Germinal center (tissue), 1 donor: ENCODE data around the gene PIBF1.
"Not testable (repeated sequence)": the region's sequence is repeated elsewhere in the genome, so short reads cannot be mapped to it uniquely, and the experiment has no call there.

Source experiments
- DNase-seq: peaks from one replicate; pipeline ENCODE4 v3.0.0; 2012; ENCODE audit warnings: mixed read lengths, low spot score

PIBF1 gene

GRCh38 chr13:72920097-72920496, 138.2 kb downstream of the PIBF1 start:
- no peak for DNase-seq

- DNase-seq = no peak
Measured at GRCh38 chr13:72931311-72931710, 149.4 kb downstream of the PIBF1 start.

- DNase-seq = no peak
Measured at GRCh38 chr13:72932250-72932649, 150.3 kb downstream of the PIBF1 start.

- not testable (repeated sequence) for DNase-seq
Measured at GRCh38 chr13:72946267-72946666, 164.3 kb downstream of the PIBF1 start.

GRCh38 chr13:72952529-72953141, 170.7 kb downstream of the PIBF1 start:
- no peak for DNase-seq

GRCh38 chr13:72953391-72953965, 171.5 kb downstream of the PIBF1 start:
- DNase-seq = no peak

GRCh38 chr13:72959643-72960042, 177.7 kb downstream of the PIBF1 start:
- DNase-seq = no peak

- no peak for DNase-seq
Measured at GRCh38 chr13:72960114-72960513, 178.2 kb downstream of the PIBF1 start.

GRCh38 chr13:72960541-72960940, 178.6 kb downstream of the PIBF1 start:
- DNase-seq = no peak

GRCh38 chr13:72963762-72964161, 181.8 kb downstream of the PIBF1 start:
- peak; percentile 2 for DNase-seq

GRCh38 chr13:72970301-72970880, 188.5 kb downstream of the PIBF1 start:
- no peak for DNase-seq

GRCh38 chr13:72970956-72971355, 189.0 kb downstream of the PIBF1 start:
- no peak for DNase-seq

GRCh38 chr13:72973234-72973633, 191.3 kb downstream of the PIBF1 start:
- no peak for DNase-seq

- DNase-seq = no peak
Measured at GRCh38 chr13:72983085-72983768, 201.3 kb downstream of the PIBF1 start.

- DNase-seq = no peak
Measured at GRCh38 chr13:72985610-72986009, 203.7 kb downstream of the PIBF1 start.

GRCh38 chr13:72986197-72986596, 204.3 kb downstream of the PIBF1 start:
- DNase-seq = no peak

- DNase-seq = no peak
Measured at GRCh38 chr13:72990953-72991352, 209.0 kb downstream of the PIBF1 start.

- DNase-seq = no peak
Measured at GRCh38 chr13:72998012-72998411, 216.1 kb downstream of the PIBF1 start.

- no peak for DNase-seq
Measured at GRCh38 chr13:73000027-73000674, 218.2 kb downstream of the PIBF1 start.

GRCh38 chr13:73001971-73002370, 220.0 kb downstream of the PIBF1 start:
- no peak for DNase-seq

GRCh38 chr13:73011751-73012150, 229.8 kb downstream of the PIBF1 start:
- DNase-seq = no peak

- DNase-seq = no peak
Measured at GRCh38 chr13:73015805-73016204, 233.9 kb downstream of the PIBF1 start.

- no peak for DNase-seq
Measured at GRCh38 chr13:73018336-73018735, 236.4 kb downstream of the PIBF1 start.
